Keratinocyte (primary cell): ENCODE data around the gene NOX3. TPM values are rescaled to one million over a fixed set of nuclear protein-coding genes. Genes with fewer than 3 reads are reported as not detected.

Experiments used
- DNase-seq: peaks from one replicate; pipeline ENCODE4 v3.0.0-alpha.2; 2011; ENCODE audit warnings: low read depth, missing footprints, low spot score
- FAIRE-seq: peaks from 2 replicates; lab custom pipeline; 2011; peaks lifted over from hg19 to GRCh38; lab: Jason Lieb, UNC
- H2AFZ ChIP-seq: 2 replicates; pipeline ENCODE4 v1.6.0; 2012; ENCODE audit warnings: low read length, control low read depth, inconsistent platforms; ENCODE audit not compliant: control insufficient read depth
- H3K27ac ChIP-seq: 2 replicates; pipeline ENCODE4 v1.5.1; 2011; ENCODE audit warnings: low read length; ENCODE audit not compliant: control insufficient read depth, insufficient read depth
- H3K27me3 ChIP-seq: 3 replicates; pipeline ENCODE4 v1.6.0; 2011; ENCODE audit warnings: low read length; ENCODE audit not compliant: control insufficient read depth, insufficient read depth; ENCODE audit errors: extremely low read depth
- H3K36me3 ChIP-seq, 2 experiments: 2 replicates in 1 of 2; 3 replicates in 1 of 2; pipeline ENCODE4 v1.5.1; 2011; ENCODE audit warnings: low read length in 2 of 2, mild to moderate bottlenecking in 1 of 2; ENCODE audit not compliant: control insufficient read depth in 2 of 2, insufficient read depth in 2 of 2; ENCODE audit errors: extremely low read depth in 1 of 2
- H3K4me1 ChIP-seq: 3 replicates; pipeline ENCODE4 v1.5.1; 2011; ENCODE audit warnings: low read length; ENCODE audit not compliant: control insufficient read depth, insufficient read depth; ENCODE audit errors: extremely low read depth
- H3K4me2 ChIP-seq: 3 replicates; pipeline ENCODE4 v1.6.0; 2011; ENCODE audit warnings: low read depth, low read length; ENCODE audit not compliant: control insufficient read depth, insufficient read depth; ENCODE audit errors: extremely low read depth
- H3K4me3 ChIP-seq, 3 experiments: fragments of 200-600 bp in 1 of 3; sonication (generic) in 1 of 3; 2 replicates in 2 of 3; 3 replicates in 1 of 3; pipeline ENCODE4 v1.5.1; 2011 to 2016; ENCODE audit warnings: low read length in 3 of 3, mild to moderate bottlenecking in 3 of 3, control low read depth in 2 of 3, inconsistent platforms in 1 of 3, low read depth in 1 of 3, mixed read lengths in 1 of 3, mixed run types in 1 of 3, moderate library complexity in 1 of 3; ENCODE audit not compliant: control insufficient read depth in 2 of 3, insufficient read depth in 2 of 3; ENCODE audit errors: extremely low read depth in 1 of 3
- H3K79me2 ChIP-seq: 2 replicates; pipeline ENCODE4 v1.6.0; 2012; ENCODE audit warnings: low read length; ENCODE audit not compliant: control insufficient read depth, insufficient read depth
- H3K9ac ChIP-seq: 3 replicates; pipeline ENCODE4 v1.6.0; 2011; ENCODE audit warnings: low read length; ENCODE audit not compliant: control insufficient read depth, insufficient read depth; ENCODE audit errors: extremely low read depth
- H3K9me1 ChIP-seq: 3 replicates; pipeline ENCODE4 v1.6.0; 2011; ENCODE audit warnings: low read length; ENCODE audit not compliant: control insufficient read depth, insufficient read depth; ENCODE audit errors: extremely low read depth
- H3K9me3 ChIP-seq: 2 replicates; pipeline ENCODE4 v1.5.1; 2012; ENCODE audit warnings: low read depth, low read length; ENCODE audit not compliant: control insufficient read depth
- H4K20me1 ChIP-seq: 3 replicates; pipeline ENCODE4 v1.6.0; 2011; ENCODE audit warnings: low read length; ENCODE audit not compliant: control insufficient read depth, insufficient read depth; ENCODE audit errors: extremely low read depth
- CTCF ChIP-seq, 3 experiments: IDR thresholded peaks in 1 of 3; conservative IDR thresholded peaks in 1 of 3; optimal IDR thresholded peaks in 1 of 3; 2 replicates in 2 of 3; 3 replicates in 1 of 3; pipeline versions ENCODE3 to v1.5.1; 2011; ENCODE audit warnings: low read length in 3 of 3, mild to moderate bottlenecking in 3 of 3, moderate library complexity in 2 of 3, control low read depth in 1 of 3, inconsistent platforms in 1 of 3; ENCODE audit not compliant: insufficient read depth in 2 of 3; ENCODE audit errors: extremely low read depth in 1 of 3
- EZH2 ChIP-seq: IDR thresholded peaks from one replicate; pipeline ENCODE4 v1.6.1; 2012; ENCODE audit warnings: inconsistent platforms, mild to moderate bottlenecking, low read length, moderate library complexity
- dilution Hi-C: fragments of 300-500 bp; cut with MboI; formaldehyde crosslinking; loops from one replicate; pipeline ENCODE4 v1.7.0; 2020; ENCODE audit warnings: low sequenced_read_pairs; ENCODE audit not compliant: extremely low pct_ligation_motif_present
- polyA plus RNA-seq, 5 experiments: library from polyadenylated mRNA; depleted of rRNA in 3 of 5; stranded (reverse) in 3 of 5; stranded (forward) in 1 of 5; unstranded in 1 of 5; fragments of >200 nt; gene quantifications; 1 replicate in 1 of 5; 2 replicates in 3 of 5; 3 replicates in 1 of 5; pipeline versions ENCODE4 v1.2.1 to v1.2.3, GENCODE V29; 2011 to 2012; ENCODE audit warnings: missing spikeins in 2 of 5, low read depth in 1 of 5, low replicate concordance in 1 of 5

Gene NOX3
- polyA plus RNA-seq, 1 donor (not counting 4 experiments of a cell fraction or from before 2014, with no cell fraction given) = not detected

GRCh38 chr6:155402656-155403304, 52.9 kb downstream of the NOX3 start:
- FAIRE-seq (no peak), DNase-seq (no peak)
- H3K9me3 ChIP-seq = no peaks in the 10 kb centered on the region
- H3K9ac ChIP-seq = no peak overlapping the region
- H3K4me1 ChIP-seq = no peaks in the 10 kb centered on the region
- H3K27ac ChIP-seq = no peak overlapping the region
- dilution Hi-C loops = no loop called here
- no peak for TF ChIP-seq CTCF (optimal IDR thresholded peaks at IDR 0.05 in 1 of 3, IDR thresholded peaks at IDR 0.05 in 1 of 3, conservative IDR thresholded peaks at IDR 0.05 in 1 of 3; ENCODE audit: extremely low read depth in 1 of 3, insufficient read depth in 2 of 3, low read length in 3 of 3)
- TF ChIP-seq EZH2 = no peak
- H2AFZ ChIP-seq = no peak overlapping the region
- no peaks in the 10 kb centered on the region for H3K36me3 ChIP-seq
- H3K9me1 ChIP-seq = no peaks in the 10 kb centered on the region
- no peak overlapping the region for H3K4me2 ChIP-seq
- H3K4me3 ChIP-seq = no peak overlapping the region
- H4K20me1 ChIP-seq = no peaks in the 10 kb centered on the region
- H3K27me3 ChIP-seq = peaks cover 3% of the 10 kb centered on the region
- no peaks in the 10 kb centered on the region for H3K79me2 ChIP-seq

- FAIRE-seq (no peak), DNase-seq (no peak)
- dilution Hi-C loops = no loop called here
- no peak overlapping the region for H3K4me3 ChIP-seq
- no peaks in the 10 kb centered on the region for H3K4me1 ChIP-seq
- no peaks in the 10 kb centered on the region for H3K9me3 ChIP-seq
- no peak overlapping the region for H3K4me2 ChIP-seq
- no peaks in the 10 kb centered on the region for H4K20me1 ChIP-seq
- TF ChIP-seq EZH2 (no peak), CTCF (optimal IDR thresholded peaks at IDR 0.05 in 1 of 3, IDR thresholded peaks at IDR 0.05 in 1 of 3, conservative IDR thresholded peaks at IDR 0.05 in 1 of 3; ENCODE audit: extremely low read depth in 1 of 3, insufficient read depth in 2 of 3, low read length in 3 of 3) (no peak)
- no peaks in the 10 kb centered on the region for H3K79me2 ChIP-seq
- no peaks in the 10 kb centered on the region for H3K9me1 ChIP-seq
- H3K27ac ChIP-seq = no peak overlapping the region
- peaks cover 3% of the 10 kb centered on the region for H3K27me3 ChIP-seq
- no peaks in the 10 kb centered on the region for H3K36me3 ChIP-seq
- H2AFZ ChIP-seq = no peak overlapping the region
- no peak overlapping the region for H3K9ac ChIP-seq
Observed at GRCh38 chr6:155400654-155400965, 55.0 kb downstream of the NOX3 start.
